ENCODE results near the gene L1CAM. TPM values are rescaled to one million over a fixed set of nuclear protein-coding genes. Genes with fewer than 3 reads are reported as not detected.

Gene L1CAM
- polyA plus RNA-seq, 2 of the 4 experiments (the other 2 are of a cell fraction) = 1.9 to 14.2 TPM

DNA sequence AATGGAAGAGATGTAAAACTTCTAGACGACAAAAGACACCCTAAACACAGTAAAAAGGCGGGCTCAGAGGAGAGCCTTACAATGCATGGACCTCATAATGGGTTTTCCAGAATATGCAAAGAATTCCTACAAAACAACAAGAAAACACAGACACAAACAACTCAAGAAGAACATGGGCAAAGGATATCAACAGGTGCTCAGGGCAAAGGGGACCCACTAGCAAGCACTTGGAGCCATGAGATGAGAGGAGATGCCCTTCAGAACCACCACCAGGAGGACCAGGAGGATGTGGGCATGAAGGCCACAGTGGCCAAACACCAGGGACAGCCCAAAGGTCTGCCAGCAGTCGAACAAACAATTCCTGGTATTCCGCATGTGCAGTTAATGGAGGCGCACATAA is 72.8 kb downstream of the L1CAM start:
- Histone ChIP-seq H3K4me1 (no peaks in the 10 kb centered on the region), H3K9me3 (no peaks in the 10 kb centered on the region), H3K4me3 (no peak overlapping the region), H3K4me2 (no peak overlapping the region), H3K27ac (no peak overlapping the region)
- no peak for DNase-seq (ENCODE audit: low read depth in 1 of 2, low spot score in 1 of 2)
- no peak for FAIRE-seq
- no peak for TF ChIP-seq MYC (IDR thresholded peaks at IDR 0.05; ENCODE audit: borderline replicate concordance, low read length)
- no peak for TF ChIP-seq KDM5A (IDR thresholded peaks at IDR 0.05)
- no peak for TF ChIP-seq NFE2L2 (conservative IDR thresholded peaks at IDR 0.05; ENCODE audit: low read length)
- no peak for TF ChIP-seq GATA3 (IDR thresholded peaks at IDR 0.05; ENCODE audit: borderline replicate concordance)
- no peak for TF ChIP-seq SREBF2 (IDR thresholded peaks at IDR 0.05)
- no peak for TF ChIP-seq RARB (CRISPR knock-in tag; IDR thresholded peaks at IDR 0.05)
- TF ChIP-seq TP53 (CRISPR knock-in tag; IDR thresholded peaks at IDR 0.05) = no peak
- no peak for TF ChIP-seq BHLHE40 (IDR thresholded peaks at IDR 0.05; ENCODE audit: low read depth, low read length)
- TF ChIP-seq HOXB13 (CRISPR knock-in tag; IDR thresholded peaks at IDR 0.05; ENCODE audit: low read depth) = no peak
- TF ChIP-seq FOSL2 (IDR thresholded peaks at IDR 0.05) = no peak
- no peak for TF ChIP-seq FOSL2 (CRISPR knock-in tag; IDR thresholded peaks at IDR 0.05)
- TF ChIP-seq, protein P1, sequence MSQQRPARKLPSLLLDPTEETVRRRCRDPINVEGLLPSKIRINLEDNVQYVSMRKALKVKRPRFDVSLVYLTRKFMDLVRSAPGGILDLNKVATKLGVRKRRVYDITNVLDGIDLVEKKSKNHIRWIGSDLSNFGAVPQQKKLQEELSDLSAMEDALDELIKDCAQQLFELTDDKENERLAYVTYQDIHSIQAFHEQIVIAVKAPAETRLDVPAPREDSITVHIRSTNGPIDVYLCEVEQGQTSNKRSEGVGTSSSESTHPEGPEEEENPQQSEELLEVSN (IDR thresholded peaks at IDR 0.05; ENCODE audit: borderline replicate concordance, low read depth) = no peak
- TF ChIP-seq FOSB (CRISPR knock-in tag; IDR thresholded peaks at IDR 0.05) = no peak
- TF ChIP-seq, protein P2, sequence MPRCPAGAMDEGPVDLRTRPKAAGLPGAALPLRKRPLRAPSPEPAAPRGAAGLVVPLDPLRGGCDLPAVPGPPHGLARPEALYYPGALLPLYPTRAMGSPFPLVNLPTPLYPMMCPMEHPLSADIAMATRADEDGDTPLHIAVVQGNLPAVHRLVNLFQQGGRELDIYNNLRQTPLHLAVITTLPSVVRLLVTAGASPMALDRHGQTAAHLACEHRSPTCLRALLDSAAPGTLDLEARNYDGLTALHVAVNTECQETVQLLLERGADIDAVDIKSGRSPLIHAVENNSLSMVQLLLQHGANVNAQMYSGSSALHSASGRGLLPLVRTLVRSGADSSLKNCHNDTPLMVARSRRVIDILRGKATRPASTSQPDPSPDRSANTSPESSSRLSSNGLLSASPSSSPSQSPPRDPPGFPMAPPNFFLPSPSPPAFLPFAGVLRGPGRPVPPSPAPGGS (IDR thresholded peaks at IDR 0.05) = no peak
- TF ChIP-seq NPAS2 (CRISPR knock-in tag; IDR thresholded peaks at IDR 0.05; ENCODE audit: borderline replicate concordance) = no peak
- no peak for TF ChIP-seq PHF8 (IDR thresholded peaks at IDR 0.05; ENCODE audit: borderline replicate concordance, low read depth)
- TF ChIP-seq KDM1A (IDR thresholded peaks at IDR 0.05; ENCODE audit: low read depth) = no peak
- CTCF ChIA-PET = no interaction called here
- no peak for ATAC-seq
- POLR2A ChIA-PET = no interaction called here
- 78% methylated on average over 5 of the region's 5 CpGs for WGBS (ENCODE audit: missing lambda C conversion rate)

DNA sequence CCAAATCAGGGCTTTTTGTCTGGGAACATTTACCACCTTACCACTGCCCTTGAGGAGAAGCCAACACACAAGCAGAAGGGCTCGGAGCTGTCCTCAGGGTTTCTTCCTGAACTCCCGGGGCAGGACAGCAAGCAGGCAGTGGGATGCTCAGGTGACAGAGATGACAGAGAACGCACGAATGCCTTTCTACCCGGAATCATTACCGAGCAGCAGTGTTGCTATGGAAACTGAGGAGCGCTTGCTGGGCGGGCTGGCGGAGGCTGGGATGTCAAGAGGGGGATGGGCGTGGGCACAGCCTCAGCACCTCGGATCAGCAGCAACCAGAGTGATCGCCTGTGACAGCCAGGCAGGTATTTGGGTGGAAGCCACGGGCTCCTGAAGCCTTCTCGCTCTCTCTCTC is 73.8 kb downstream of the L1CAM start:
- POLR2A ChIA-PET = no interaction called here
- FAIRE-seq (no peak), DNase-seq (ENCODE audit: low read depth in 1 of 2, low spot score in 1 of 2) (no peak), ATAC-seq (no peak)
- H3K27ac ChIP-seq = no peak overlapping the region
- no peak overlapping the region for H3K4me3 ChIP-seq
- H3K4me2 ChIP-seq = no peak overlapping the region
- no peaks in the 10 kb centered on the region for H3K9me3 ChIP-seq
- CTCF ChIA-PET = interaction anchor here (1.8 kb wide), 1 partner anchor 12 kb away, joined by 4 read pairs; no protein-coding TSS in a partner anchor
- H3K4me1 ChIP-seq = no peaks in the 10 kb centered on the region
- WGBS (ENCODE audit: missing lambda C conversion rate) = 40% methylated on average over 3 of the region's 14 CpGs
- TF ChIP-seq SREBF2 (IDR thresholded peaks at IDR 0.05) (no peak), MYC (IDR thresholded peaks at IDR 0.05; ENCODE audit: borderline replicate concordance, low read length) (no peak)

Other genes with a start within 250 kb of the L1CAM start
- 0.65 and 0.75 TPM in 2 replicates for gene DUSP9, start 239.0 kb downstream of the L1CAM start, polyA plus RNA-seq (2011; rRNA removed)
- gene DUSP9, start 239.0 kb downstream of the L1CAM start, polyA plus RNA-seq (2017; fragmentation: RNase III; extraction: RNeasy Plus Mini Kit Qiagen cat#74134 plus additional on column Dnase treatment) = 1.3 to 1.6 TPM (median 1.3 TPM) in 3 replicates
- gene PNCK, start 212.4 kb downstream of the L1CAM start, polyA plus RNA-seq (2011; rRNA removed) = 0.17 TPM in 2 replicates
- 0.13 to 0.30 TPM (median 0.25 TPM) in 3 replicates for gene PNCK, start 212.4 kb downstream of the L1CAM start, polyA plus RNA-seq (2017; fragmentation: RNase III; extraction: RNeasy Plus Mini Kit Qiagen cat#74134 plus additional on column Dnase treatment)
- 2.0 and 3.4 TPM in 2 replicates for gene SLC6A8, start 198.2 kb downstream of the L1CAM start, polyA plus RNA-seq (2011; rRNA removed)
- gene SLC6A8, start 198.2 kb downstream of the L1CAM start, polyA plus RNA-seq (2017; fragmentation: RNase III; extraction: RNeasy Plus Mini Kit Qiagen cat#74134 plus additional on column Dnase treatment) = 5.7 to 6.9 TPM (median 6.1 TPM) in 3 replicates
- gene BCAP31, start 161.8 kb downstream of the L1CAM start, polyA plus RNA-seq (2011; rRNA removed) = 217 and 257 TPM in 2 replicates
- 335 to 351 TPM (median 349 TPM) in 3 replicates for gene BCAP31, start 161.8 kb downstream of the L1CAM start, polyA plus RNA-seq (2017; fragmentation: RNase III; extraction: RNeasy Plus Mini Kit Qiagen cat#74134 plus additional on column Dnase treatment)
- 1.7 and 1.8 TPM in 2 replicates for gene ABCD1, start 161.3 kb downstream of the L1CAM start, polyA plus RNA-seq (2011; rRNA removed)
- 3.3 to 5.1 TPM (median 3.8 TPM) in 3 replicates for gene ABCD1, start 161.3 kb downstream of the L1CAM start, polyA plus RNA-seq (2017; fragmentation: RNase III; extraction: RNeasy Plus Mini Kit Qiagen cat#74134 plus additional on column Dnase treatment)
- 1.1 and 1.2 TPM in 2 replicates for gene PLXNB3, start 121.9 kb downstream of the L1CAM start, polyA plus RNA-seq (2011; rRNA removed)
- gene PLXNB3, start 121.9 kb downstream of the L1CAM start, polyA plus RNA-seq (2017; fragmentation: RNase III; extraction: RNeasy Plus Mini Kit Qiagen cat#74134 plus additional on column Dnase treatment) = 2.5 to 3.9 TPM (median 3.1 TPM) in 3 replicates
- not detected in 2 replicates for gene SRPK3, start 105.1 kb downstream of the L1CAM start, polyA plus RNA-seq (2011; rRNA removed)
- 0.03 to 0.08 TPM (median 0.05 TPM) in 3 replicates for gene SRPK3, start 105.1 kb downstream of the L1CAM start, polyA plus RNA-seq (2017; fragmentation: RNase III; extraction: RNeasy Plus Mini Kit Qiagen cat#74134 plus additional on column Dnase treatment)
- 45.6 and 50.7 TPM in 2 replicates for gene IDH3G, start 91.8 kb downstream of the L1CAM start, polyA plus RNA-seq (2011; rRNA removed)
- 58.5 to 60.3 TPM (median 59.9 TPM) in 3 replicates for gene IDH3G, start 91.8 kb downstream of the L1CAM start, polyA plus RNA-seq (2017; fragmentation: RNase III; extraction: RNeasy Plus Mini Kit Qiagen cat#74134 plus additional on column Dnase treatment)
- gene SSR4, start 91.5 kb downstream of the L1CAM start, polyA plus RNA-seq (2011; rRNA removed) = 212 and 293 TPM in 2 replicates
- gene SSR4, start 91.5 kb downstream of the L1CAM start, polyA plus RNA-seq (2017; fragmentation: RNase III; extraction: RNeasy Plus Mini Kit Qiagen cat#74134 plus additional on column Dnase treatment) = 347 to 354 TPM (median 352 TPM) in 3 replicates
- gene PDZD4, start 55.6 kb downstream of the L1CAM start, polyA plus RNA-seq (2011; rRNA removed) = 1.2 and 1.3 TPM in 2 replicates
- 2.3 to 3.0 TPM (median 2.4 TPM) in 3 replicates for gene PDZD4, start 55.6 kb downstream of the L1CAM start, polyA plus RNA-seq (2017; fragmentation: RNase III; extraction: RNeasy Plus Mini Kit Qiagen cat#74134 plus additional on column Dnase treatment)
- gene AVPR2, start 18.5 kb upstream of the L1CAM start, polyA plus RNA-seq (2011; rRNA removed) = not detected in 2 replicates
- gene AVPR2, start 18.5 kb upstream of the L1CAM start, polyA plus RNA-seq (2017; fragmentation: RNase III; extraction: RNeasy Plus Mini Kit Qiagen cat#74134 plus additional on column Dnase treatment) = 0.05 TPM in 1 of 3 replicates, not detected in the others
- gene ARHGAP4, start 40.1 kb upstream of the L1CAM start, polyA plus RNA-seq (2011; rRNA removed) = 0.78 and 0.95 TPM in 2 replicates
- 0.98 to 2.3 TPM (median 1.1 TPM) in 3 replicates for gene ARHGAP4, start 40.1 kb upstream of the L1CAM start, polyA plus RNA-seq (2017; fragmentation: RNase III; extraction: RNeasy Plus Mini Kit Qiagen cat#74134 plus additional on column Dnase treatment)
- 63.5 and 88.8 TPM in 2 replicates for gene NAA10, start 48.9 kb upstream of the L1CAM start, polyA plus RNA-seq (2011; rRNA removed)
- gene NAA10, start 48.9 kb upstream of the L1CAM start, polyA plus RNA-seq (2017; fragmentation: RNase III; extraction: RNeasy Plus Mini Kit Qiagen cat#74134 plus additional on column Dnase treatment) = 230 to 251 TPM (median 237 TPM) in 3 replicates
- not detected in 2 replicates for gene RENBP, start 58.5 kb upstream of the L1CAM start, polyA plus RNA-seq (2011; rRNA removed)
- not detected in 3 replicates for gene RENBP, start 58.5 kb upstream of the L1CAM start, polyA plus RNA-seq (2017; fragmentation: RNase III; extraction: RNeasy Plus Mini Kit Qiagen cat#74134 plus additional on column Dnase treatment)
- gene HCFC1, start 85.6 kb upstream of the L1CAM start, polyA plus RNA-seq (2011; rRNA removed) = 4.4 and 11.9 TPM in 2 replicates
- gene HCFC1, start 85.6 kb upstream of the L1CAM start, polyA plus RNA-seq (2017; fragmentation: RNase III; extraction: RNeasy Plus Mini Kit Qiagen cat#74134 plus additional on column Dnase treatment) = 31.0 to 33.3 TPM (median 32.9 TPM) in 3 replicates
- 10.6 and 13.2 TPM in 2 replicates for gene TMEM187, start 86.6 kb upstream of the L1CAM start, polyA plus RNA-seq (2011; rRNA removed)
- 7.0 to 8.8 TPM (median 7.8 TPM) in 3 replicates for gene TMEM187, start 86.6 kb upstream of the L1CAM start, polyA plus RNA-seq (2017; fragmentation: RNase III; extraction: RNeasy Plus Mini Kit Qiagen cat#74134 plus additional on column Dnase treatment)
- gene IRAK1, start 133.7 kb upstream of the L1CAM start, polyA plus RNA-seq (2011; rRNA removed) = 73.1 and 73.6 TPM in 2 replicates
- 177 to 191 TPM (median 179 TPM) in 3 replicates for gene IRAK1, start 133.7 kb upstream of the L1CAM start, polyA plus RNA-seq (2017; fragmentation: RNase III; extraction: RNeasy Plus Mini Kit Qiagen cat#74134 plus additional on column Dnase treatment)
- 16.6 and 17.7 TPM in 2 replicates for gene MECP2, start 211.5 kb upstream of the L1CAM start, polyA plus RNA-seq (2011; rRNA removed)
- 16.5 to 19.2 TPM (median 17.9 TPM) in 3 replicates for gene MECP2, start 211.5 kb upstream of the L1CAM start, polyA plus RNA-seq (2017; fragmentation: RNase III; extraction: RNeasy Plus Mini Kit Qiagen cat#74134 plus additional on column Dnase treatment)